ENCODE results near the gene ABCC5.

DNA sequence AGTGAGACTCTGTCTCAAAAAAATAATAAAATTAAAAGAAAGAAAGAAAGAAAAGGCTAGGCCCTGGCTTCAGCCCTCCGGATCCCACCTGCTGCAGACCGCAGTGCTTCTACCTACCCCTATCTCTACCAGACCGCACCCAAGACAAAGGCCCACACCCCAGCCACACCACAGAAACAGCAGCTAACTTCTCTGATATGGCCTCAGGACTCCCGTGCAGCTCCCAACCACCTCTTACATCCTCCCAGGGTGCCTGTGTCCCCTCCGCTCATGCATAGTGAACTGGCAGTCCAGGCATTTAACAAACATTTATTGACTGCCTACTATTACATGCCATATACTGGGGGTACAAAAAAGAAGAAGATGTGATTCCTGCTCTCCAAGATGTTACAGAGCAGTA is 28.3 kb upstream of the ABCC5 start:
- TF ChIP-seq, protein P1, sequence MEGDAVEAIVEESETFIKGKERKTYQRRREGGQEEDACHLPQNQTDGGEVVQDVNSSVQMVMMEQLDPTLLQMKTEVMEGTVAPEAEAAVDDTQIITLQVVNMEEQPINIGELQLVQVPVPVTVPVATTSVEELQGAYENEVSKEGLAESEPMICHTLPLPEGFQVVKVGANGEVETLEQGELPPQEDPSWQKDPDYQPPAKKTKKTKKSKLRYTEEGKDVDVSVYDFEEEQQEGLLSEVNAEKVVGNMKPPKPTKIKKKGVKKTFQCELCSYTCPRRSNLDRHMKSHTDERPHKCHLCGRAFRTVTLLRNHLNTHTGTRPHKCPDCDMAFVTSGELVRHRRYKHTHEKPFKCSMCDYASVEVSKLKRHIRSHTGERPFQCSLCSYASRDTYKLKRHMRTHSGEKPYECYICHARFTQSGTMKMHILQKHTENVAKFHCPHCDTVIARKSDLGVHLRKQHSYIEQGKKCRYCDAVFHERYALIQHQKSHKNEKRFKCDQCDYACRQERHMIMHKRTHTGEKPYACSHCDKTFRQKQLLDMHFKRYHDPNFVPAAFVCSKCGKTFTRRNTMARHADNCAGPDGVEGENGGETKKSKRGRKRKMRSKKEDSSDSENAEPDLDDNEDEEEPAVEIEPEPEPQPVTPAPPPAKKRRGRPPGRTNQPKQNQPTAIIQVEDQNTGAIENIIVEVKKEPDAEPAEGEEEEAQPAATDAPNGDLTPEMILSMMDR (IDR thresholded peaks at IDR 0.05): no peak
- TF ChIP-seq, protein P2, sequence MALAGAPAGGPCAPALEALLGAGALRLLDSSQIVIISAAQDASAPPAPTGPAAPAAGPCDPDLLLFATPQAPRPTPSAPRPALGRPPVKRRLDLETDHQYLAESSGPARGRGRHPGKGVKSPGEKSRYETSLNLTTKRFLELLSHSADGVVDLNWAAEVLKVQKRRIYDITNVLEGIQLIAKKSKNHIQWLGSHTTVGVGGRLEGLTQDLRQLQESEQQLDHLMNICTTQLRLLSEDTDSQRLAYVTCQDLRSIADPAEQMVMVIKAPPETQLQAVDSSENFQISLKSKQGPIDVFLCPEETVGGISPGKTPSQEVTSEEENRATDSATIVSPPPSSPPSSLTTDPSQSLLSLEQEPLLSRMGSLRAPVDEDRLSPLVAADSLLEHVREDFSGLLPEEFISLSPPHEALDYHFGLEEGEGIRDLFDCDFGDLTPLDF (CRISPR knock-in tag; IDR thresholded peaks at IDR 0.05): no peak
- TF ChIP-seq TCF7 (CRISPR knock-in tag; IDR thresholded peaks at IDR 0.05; ENCODE audit: low read depth) (no peak), JAZF1 (CRISPR knock-in tag; IDR thresholded peaks at IDR 0.05) (no peak), ZNF423 (CRISPR knock-in tag; IDR thresholded peaks at IDR 0.05) (no peak)
- TF ChIP-seq, protein P3, sequence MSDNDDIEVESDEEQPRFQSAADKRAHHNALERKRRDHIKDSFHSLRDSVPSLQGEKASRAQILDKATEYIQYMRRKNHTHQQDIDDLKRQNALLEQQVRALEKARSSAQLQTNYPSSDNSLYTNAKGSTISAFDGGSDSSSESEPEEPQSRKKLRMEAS (CRISPR knock-in tag; IDR thresholded peaks at IDR 0.05): no peak

Measured in WTC11 (cell line).